ENCODE measurements around the gene ZC3H18.

DNA sequence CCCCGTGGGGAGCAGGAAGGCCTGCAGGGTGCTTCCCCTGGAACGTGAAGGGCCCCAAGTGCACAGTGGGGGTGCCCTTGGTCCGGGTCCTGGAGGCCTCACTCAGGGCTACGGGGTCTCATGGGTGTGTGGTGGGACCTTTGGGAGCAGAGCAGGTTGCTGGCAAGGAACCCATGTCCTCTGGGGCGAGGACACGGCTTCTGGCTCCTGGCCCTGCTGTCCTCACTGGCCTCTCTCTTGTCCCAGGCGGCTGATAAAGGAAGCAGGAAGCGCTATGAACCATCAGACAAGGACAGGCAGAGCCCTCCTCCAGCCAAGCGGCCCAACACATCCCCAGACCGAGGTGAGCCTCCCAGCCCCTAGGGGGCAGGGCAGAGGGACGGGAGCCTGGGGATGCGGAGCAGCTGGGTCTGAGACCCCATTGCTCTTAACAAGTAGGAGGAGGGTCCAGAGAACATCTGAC is 58.3 kb downstream of the ZC3H18 start:
- no peak for TF ChIP-seq ZNF274 (IDR thresholded peaks at IDR 0.05; ENCODE audit: low read depth, low read length)
- TF ChIP-seq YY1 (IDR thresholded peaks at IDR 0.05; ENCODE audit: insufficient read depth, insufficient read length) = no peak
- no peak for TF ChIP-seq SUZ12 (IDR thresholded peaks at IDR 0.05; ENCODE audit: extremely low read depth, insufficient read depth, insufficient read length)
